ENCODE data around the gene RBM11. TPM values are rescaled to one million over a fixed set of nuclear protein-coding genes. Genes with fewer than 3 reads are reported as not detected.

Gene RBM11
- total RNA-seq, 1 experiment from 2014 or later = 4.5 TPM

- TF ChIP-seq EZH2 (IDR thresholded peaks at IDR 0.05; ENCODE audit: low read depth) = no peak
- TF ChIP-seq CTCF (conservative IDR thresholded peaks at IDR 0.05) = no peak
- Histone ChIP-seq H3K27me3 (ENCODE audit: insufficient read depth, low read depth) (no peaks in the 10 kb centered on the region), H4K20me1 (ENCODE audit: insufficient read depth) (no peaks in the 10 kb centered on the region), H3K4me2 (no peak overlapping the region), H3K79me2 (ENCODE audit: low read depth) (no peaks in the 10 kb centered on the region), H3K9me3 (ENCODE audit: insufficient read depth, low read depth) (no peaks in the 10 kb centered on the region), H3F3A (ENCODE audit: insufficient read depth, low read depth) (no peaks in the 10 kb centered on the region), H3K4me1 (replicated peaks; ENCODE audit: insufficient read depth) (no peaks in the 10 kb centered on the region), H3K36me3 (ENCODE audit: low read depth) (no peaks in the 10 kb centered on the region), H2AFZ (no peak overlapping the region), H3K27ac (no peak overlapping the region), H3K9me2 (ENCODE audit: insufficient read depth) (no peaks in the 10 kb centered on the region), H3K4me3 (no peak overlapping the region)
- intact Hi-C loops (cut with micrococcal nuclease; ENCODE audit: unreplicated experiment) = no loop called here
- DNase-seq = no peak
- ChIA-PET POLR2A (ENCODE audit: unreplicated experiment) (no interaction called here), CTCF (no interaction called here)
- no TSS peak for BruUV-seq (replicated peaks)
Observed at GRCh38 chr21:14239281-14239680, 23.3 kb downstream of the RBM11 start.

GRCh38 chr21:14241297-14241696, 25.3 kb downstream of the RBM11 start:
- Histone ChIP-seq H3K9me2 (ENCODE audit: insufficient read depth) (no peaks in the 10 kb centered on the region), H3K9me3 (ENCODE audit: insufficient read depth, low read depth) (no peaks in the 10 kb centered on the region), H3K4me1 (replicated peaks; ENCODE audit: insufficient read depth) (no peaks in the 10 kb centered on the region), H4K20me1 (ENCODE audit: insufficient read depth) (no peaks in the 10 kb centered on the region), H3K36me3 (ENCODE audit: low read depth) (no peaks in the 10 kb centered on the region), H3K4me3 (no peak overlapping the region), H3K27me3 (ENCODE audit: insufficient read depth, low read depth) (no peaks in the 10 kb centered on the region), H3K4me2 (no peak overlapping the region), H3K27ac (no peak overlapping the region), H2AFZ (no peak overlapping the region), H3K79me2 (ENCODE audit: low read depth) (no peaks in the 10 kb centered on the region), H3F3A (ENCODE audit: insufficient read depth, low read depth) (no peaks in the 10 kb centered on the region)
- DNase-seq = no peak
- BruUV-seq (replicated peaks) = no TSS peak
- CTCF ChIA-PET = no interaction called here
- intact Hi-C loops (cut with micrococcal nuclease; ENCODE audit: unreplicated experiment) = no loop called here
- POLR2A ChIA-PET (ENCODE audit: unreplicated experiment) = no interaction called here
- TF ChIP-seq CTCF (conservative IDR thresholded peaks at IDR 0.05) = no peak
- TF ChIP-seq EZH2 (IDR thresholded peaks at IDR 0.05; ENCODE audit: low read depth) = no peak

GRCh38 chr21:14243461-14243860, 27.5 kb downstream of the RBM11 start:
- Histone ChIP-seq H3K9me3 (ENCODE audit: insufficient read depth, low read depth) (no peaks in the 10 kb centered on the region), H3K4me1 (replicated peaks; ENCODE audit: insufficient read depth) (no peaks in the 10 kb centered on the region), H3K4me3 (no peak overlapping the region), H3K36me3 (ENCODE audit: low read depth) (no peaks in the 10 kb centered on the region), H3K27me3 (ENCODE audit: insufficient read depth, low read depth) (no peaks in the 10 kb centered on the region), H3K79me2 (ENCODE audit: low read depth) (no peaks in the 10 kb centered on the region), H3K27ac (no peak overlapping the region), H3K9me2 (ENCODE audit: insufficient read depth) (no peaks in the 10 kb centered on the region), H2AFZ (no peak overlapping the region), H3F3A (ENCODE audit: insufficient read depth, low read depth) (no peaks in the 10 kb centered on the region), H3K4me2 (no peak overlapping the region), H4K20me1 (ENCODE audit: insufficient read depth) (no peaks in the 10 kb centered on the region)
- intact Hi-C loops (cut with micrococcal nuclease; ENCODE audit: unreplicated experiment) = no loop called here
- ChIA-PET POLR2A (ENCODE audit: unreplicated experiment) (interaction anchor here (0.5 kb wide), 1 partner anchor 69 kb away, joined by 9 read pairs; no protein-coding TSS in a partner anchor), CTCF (no interaction called here)
- BruUV-seq (replicated peaks) = no TSS peak
- no peak for DNase-seq
- TF ChIP-seq EZH2 (IDR thresholded peaks at IDR 0.05; ENCODE audit: low read depth) (no peak), CTCF (conservative IDR thresholded peaks at IDR 0.05) (no peak)

All from PC-9 (cell line).